ENCODE measurements around the gene HCK.
"Not testable (repeated sequence)": the region's sequence is repeated elsewhere in the genome, so short reads cannot be mapped to it uniquely, and the experiment has no call there.

HCK gene

DNA sequence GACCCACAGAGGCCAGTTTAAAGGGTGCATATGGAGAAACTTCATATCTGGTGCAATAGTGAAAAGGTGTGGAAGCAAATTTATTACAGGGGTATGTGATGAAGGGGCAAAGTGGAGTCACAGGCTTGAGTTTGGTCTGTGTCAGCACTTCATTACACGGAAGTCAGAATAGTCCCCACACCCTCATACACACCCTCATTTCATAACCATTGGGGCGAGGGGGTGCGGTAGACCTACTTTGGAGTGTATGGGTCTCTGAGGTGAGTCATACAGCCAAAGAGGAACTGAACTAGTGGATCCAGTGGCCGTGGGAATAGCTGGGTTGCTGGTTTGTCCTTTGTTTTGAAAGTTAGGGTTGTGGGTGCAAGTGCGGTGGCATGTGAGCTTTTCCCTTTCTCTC, 60.8 kb downstream of the HCK start:
- TF ChIP-seq, protein P1, sequence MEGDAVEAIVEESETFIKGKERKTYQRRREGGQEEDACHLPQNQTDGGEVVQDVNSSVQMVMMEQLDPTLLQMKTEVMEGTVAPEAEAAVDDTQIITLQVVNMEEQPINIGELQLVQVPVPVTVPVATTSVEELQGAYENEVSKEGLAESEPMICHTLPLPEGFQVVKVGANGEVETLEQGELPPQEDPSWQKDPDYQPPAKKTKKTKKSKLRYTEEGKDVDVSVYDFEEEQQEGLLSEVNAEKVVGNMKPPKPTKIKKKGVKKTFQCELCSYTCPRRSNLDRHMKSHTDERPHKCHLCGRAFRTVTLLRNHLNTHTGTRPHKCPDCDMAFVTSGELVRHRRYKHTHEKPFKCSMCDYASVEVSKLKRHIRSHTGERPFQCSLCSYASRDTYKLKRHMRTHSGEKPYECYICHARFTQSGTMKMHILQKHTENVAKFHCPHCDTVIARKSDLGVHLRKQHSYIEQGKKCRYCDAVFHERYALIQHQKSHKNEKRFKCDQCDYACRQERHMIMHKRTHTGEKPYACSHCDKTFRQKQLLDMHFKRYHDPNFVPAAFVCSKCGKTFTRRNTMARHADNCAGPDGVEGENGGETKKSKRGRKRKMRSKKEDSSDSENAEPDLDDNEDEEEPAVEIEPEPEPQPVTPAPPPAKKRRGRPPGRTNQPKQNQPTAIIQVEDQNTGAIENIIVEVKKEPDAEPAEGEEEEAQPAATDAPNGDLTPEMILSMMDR (IDR thresholded peaks at IDR 0.05; ENCODE audit: low read depth, low read length, missing control alignments) = no peak
- H3K4me3 ChIP-seq (ENCODE audit: low read depth, low read length) = no peak overlapping the region
- DNase-seq (ENCODE audit: low read depth) = no peak
- in situ Hi-C loops (cut with HindIII; ENCODE audit: low sequenced_read_pairs) = no loop called here

GRCh38 chr20:32113591-32114260, 61.7 kb downstream of the HCK start:
- TF ChIP-seq, protein P1 (IDR thresholded peaks at IDR 0.05; ENCODE audit: low read depth, low read length, missing control alignments) = no peak
- DNase-seq (ENCODE audit: low read depth) = no peak
- no peak overlapping the region for H3K4me3 ChIP-seq (ENCODE audit: low read depth, low read length)
- in situ Hi-C loops (cut with HindIII; ENCODE audit: low sequenced_read_pairs) = no loop called here

- TF ChIP-seq, protein P1 (IDR thresholded peaks at IDR 0.05; ENCODE audit: low read depth, low read length, missing control alignments) = no peak
- peak; percentile 2 for DNase-seq (ENCODE audit: low read depth)
- in situ Hi-C loops (cut with HindIII; ENCODE audit: low sequenced_read_pairs) = no loop called here
These were observed 62.4 kb downstream of the HCK start for GRCh38 chr20:32114305-32114960.

DNA sequence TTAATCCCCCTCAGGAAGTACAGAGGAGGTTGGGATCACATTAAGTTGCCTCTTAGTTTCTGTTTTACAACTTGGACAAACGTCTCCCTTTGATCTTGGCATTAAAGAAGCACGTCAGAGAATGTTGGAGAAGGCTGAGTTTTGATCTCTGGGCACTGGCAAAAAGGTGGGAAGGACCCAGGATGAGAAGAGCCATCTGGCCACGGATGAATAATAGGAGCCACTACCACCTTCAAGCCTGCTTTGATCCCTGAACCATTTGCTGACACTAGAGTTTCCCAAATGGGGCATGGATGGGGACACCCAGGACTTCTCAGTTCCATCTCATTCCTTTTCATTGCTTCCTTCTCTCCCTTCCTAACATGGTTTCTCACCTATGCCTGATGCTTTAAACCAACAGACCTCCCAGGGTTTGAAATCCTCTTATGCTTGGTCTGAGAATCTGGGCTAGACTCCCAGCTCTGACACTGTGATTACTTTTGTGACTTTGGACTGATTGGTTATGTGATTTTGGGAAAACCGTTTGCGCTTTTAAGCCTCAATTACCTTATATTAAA, 63.2 kb downstream of the HCK start:
- DNase-seq (ENCODE audit: low read depth) = no peak
- TF ChIP-seq, protein P1 (IDR thresholded peaks at IDR 0.05; ENCODE audit: low read depth, low read length, missing control alignments) = no peak
- no peak overlapping the region for H3K4me3 ChIP-seq (ENCODE audit: low read depth, low read length)
- in situ Hi-C loops (cut with HindIII; ENCODE audit: low sequenced_read_pairs) = no loop called here

More at GRCh38 chr20:32114305-32114960, 62.4 kb downstream of the HCK start:
- H3K4me3 ChIP-seq (ENCODE audit: low read depth, low read length) = no peak overlapping the region

GRCh38 chr20:32116079-32116521, 64.1 kb downstream of the HCK start:
- DNase-seq (ENCODE audit: low read depth) = no peak
- TF ChIP-seq, protein P1 (IDR thresholded peaks at IDR 0.05; ENCODE audit: low read depth, low read length, missing control alignments) = no peak
- no peak overlapping the region for H3K4me3 ChIP-seq (ENCODE audit: low read depth, low read length)
- in situ Hi-C loops (cut with HindIII; ENCODE audit: low sequenced_read_pairs) = no loop called here

DNA sequence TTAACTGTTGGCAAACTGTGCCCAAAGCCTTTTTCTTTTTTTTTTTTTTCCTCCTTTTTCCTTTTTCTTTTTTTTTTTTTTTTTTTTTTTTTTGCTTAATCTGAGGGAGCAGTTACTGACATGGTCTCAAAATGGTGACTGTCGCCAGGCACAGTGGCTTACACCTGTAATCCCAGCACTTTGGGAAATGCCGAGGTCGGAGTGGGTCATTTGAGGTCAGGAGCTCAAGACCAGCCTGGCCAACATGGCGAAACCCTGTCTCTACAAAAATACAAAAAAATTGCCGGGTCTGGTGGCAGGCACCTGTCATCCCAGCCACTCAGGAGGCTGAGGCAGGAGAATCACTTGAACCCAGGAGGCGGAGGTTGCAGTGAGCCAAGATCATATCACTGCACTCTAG, 64.8 kb downstream of the HCK start:
- H3K4me3 ChIP-seq (ENCODE audit: low read depth, low read length); in situ Hi-C loops (cut with HindIII; ENCODE audit: low sequenced_read_pairs); DNase-seq (ENCODE audit: low read depth): not testable (repeated sequence)

DNA sequence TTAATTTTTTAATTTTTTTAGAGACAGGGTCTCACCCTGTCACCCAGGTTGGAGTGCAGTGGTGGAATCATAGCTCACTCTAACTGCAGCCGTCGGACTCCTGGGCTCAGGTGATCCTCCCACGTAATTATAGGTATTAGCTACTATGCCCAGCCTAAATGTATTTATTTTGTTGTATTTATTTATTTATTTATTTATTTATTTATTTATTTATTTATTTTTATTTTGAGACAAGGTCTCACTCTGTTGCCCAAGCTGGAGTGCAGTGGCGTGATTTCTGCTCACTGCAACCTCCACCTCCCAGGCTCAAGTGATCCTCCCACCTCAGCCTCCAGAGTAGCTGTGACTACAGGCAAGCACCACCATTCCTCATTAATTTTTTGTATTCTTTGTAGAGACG, 66.4 kb downstream of the HCK start:
- in situ Hi-C loops (cut with HindIII; ENCODE audit: low sequenced_read_pairs); H3K4me3 ChIP-seq (ENCODE audit: low read depth, low read length); DNase-seq (ENCODE audit: low read depth): not testable (repeated sequence)

Data from astrocyte of the cerebellum (primary cell).